ENCODE measurements around the gene RHOG. TPM values are rescaled to one million over a fixed set of nuclear protein-coding genes. Genes with fewer than 3 reads are reported as not detected.

Gene RHOG
- total and polyA plus RNA-seq, 2 donors (not counting 1 experiment from before 2014, with no cell fraction given): 10.9 to 53.1 TPM

DNA sequence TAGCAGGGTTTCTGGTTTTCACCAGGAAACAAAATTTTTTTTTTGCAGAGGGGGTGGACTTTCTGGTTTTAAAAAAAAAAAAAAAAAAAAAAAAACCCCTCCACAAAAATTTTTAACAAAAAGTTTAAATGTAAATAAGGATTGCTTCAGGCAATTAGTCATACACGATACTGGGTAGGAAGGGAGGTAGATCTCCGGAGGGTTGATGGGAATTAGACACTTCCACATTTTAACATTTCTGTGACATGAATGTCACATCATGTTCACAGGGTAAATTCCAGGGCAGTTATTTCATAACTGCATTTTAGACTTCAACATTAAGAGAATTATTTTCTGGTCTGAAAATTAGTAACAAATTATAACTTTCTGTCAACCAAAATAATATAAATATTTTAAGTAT, 59.3 kb downstream of the RHOG start:
- Histone ChIP-seq H3K9ac (ENCODE audit: insufficient read depth, low read length) (no peak overlapping the region), H3K4me2 (ENCODE audit: extremely low read depth, insufficient read depth, low read length) (no peak overlapping the region), H3K79me2 (ENCODE audit: control insufficient read depth, insufficient read depth, low read length) (peaks cover 61% of the 10 kb centered on the region), H4K20me1 (ENCODE audit: control insufficient read depth, extremely low read depth, insufficient read depth, low read length) (no peaks in the 10 kb centered on the region), H3K4me1 (ENCODE audit: control insufficient read depth, extremely low read depth, insufficient read depth, low read length) (peaks cover 3% of the 10 kb centered on the region), H3K36me3 (ENCODE audit: control insufficient read depth, insufficient read depth, low read length) (peaks cover 11% of the 10 kb centered on the region), H3K27me3 (ENCODE audit: control insufficient read depth, insufficient read depth, low read length) (no peaks in the 10 kb centered on the region), H3K4me3 (replicated peaks in 1 of 4; ENCODE audit: control extremely low read depth in 1 of 4, insufficient read depth in 1 of 4, low read depth in 3 of 4, low read length in 4 of 4) (no peak overlapping the region), H3K27ac (ENCODE audit: insufficient read depth, low read length) (no peak overlapping the region), H3K9me3 (ENCODE audit: control insufficient read depth, insufficient read depth, low read depth, low read length) (no peaks in the 10 kb centered on the region), H2AFZ (ENCODE audit: low read length) (no peak overlapping the region)
- TF ChIP-seq, protein P1, sequence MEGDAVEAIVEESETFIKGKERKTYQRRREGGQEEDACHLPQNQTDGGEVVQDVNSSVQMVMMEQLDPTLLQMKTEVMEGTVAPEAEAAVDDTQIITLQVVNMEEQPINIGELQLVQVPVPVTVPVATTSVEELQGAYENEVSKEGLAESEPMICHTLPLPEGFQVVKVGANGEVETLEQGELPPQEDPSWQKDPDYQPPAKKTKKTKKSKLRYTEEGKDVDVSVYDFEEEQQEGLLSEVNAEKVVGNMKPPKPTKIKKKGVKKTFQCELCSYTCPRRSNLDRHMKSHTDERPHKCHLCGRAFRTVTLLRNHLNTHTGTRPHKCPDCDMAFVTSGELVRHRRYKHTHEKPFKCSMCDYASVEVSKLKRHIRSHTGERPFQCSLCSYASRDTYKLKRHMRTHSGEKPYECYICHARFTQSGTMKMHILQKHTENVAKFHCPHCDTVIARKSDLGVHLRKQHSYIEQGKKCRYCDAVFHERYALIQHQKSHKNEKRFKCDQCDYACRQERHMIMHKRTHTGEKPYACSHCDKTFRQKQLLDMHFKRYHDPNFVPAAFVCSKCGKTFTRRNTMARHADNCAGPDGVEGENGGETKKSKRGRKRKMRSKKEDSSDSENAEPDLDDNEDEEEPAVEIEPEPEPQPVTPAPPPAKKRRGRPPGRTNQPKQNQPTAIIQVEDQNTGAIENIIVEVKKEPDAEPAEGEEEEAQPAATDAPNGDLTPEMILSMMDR (conservative IDR thresholded peaks at IDR 0.05 in 1 of 2, IDR thresholded peaks at IDR 0.05 in 1 of 2; ENCODE audit: low read depth in 1 of 2, low read length in 2 of 2): no peak
- no peak for TF ChIP-seq EZH2 (IDR thresholded peaks at IDR 0.05; ENCODE audit: low read length, missing control alignments)
- peak in 1 of 2 donors; percentile 36 for DNase-seq (ENCODE audit: low read depth in 2 of 2)

Other genes with a start within 250 kb of the RHOG start
- 0.50 and 0.77 TPM in 2 replicates for gene ART5, start 199.0 kb downstream of the RHOG start, total RNA-seq
- 0.15 TPM in 1 of 2 replicates, not detected in the other for gene ART5, start 199.0 kb downstream of the RHOG start, polyA plus RNA-seq
- gene ART1, start 195.8 kb downstream of the RHOG start, total RNA-seq: not detected in 2 replicates
- not detected in 2 replicates for gene ART1, start 195.8 kb downstream of the RHOG start, polyA plus RNA-seq
- gene CHRNA10, start 169.6 kb downstream of the RHOG start, total RNA-seq: 0.50 and 0.51 TPM in 2 replicates
- gene CHRNA10, start 169.6 kb downstream of the RHOG start, polyA plus RNA-seq: 0.16 and 0.23 TPM in 2 replicates
- gene NUP98, start 43.4 kb downstream of the RHOG start, total RNA-seq: 88.1 and 99.6 TPM in 2 replicates
- 60.6 and 95.1 TPM in 2 replicates for gene NUP98, start 43.4 kb downstream of the RHOG start, polyA plus RNA-seq
- 10.8 and 12.4 TPM in 2 replicates for gene PGAP2, start 32.4 kb downstream of the RHOG start, total RNA-seq
- gene PGAP2, start 32.4 kb downstream of the RHOG start, polyA plus RNA-seq: 12.8 and 18.9 TPM in 2 replicates
- 25.7 and 44.6 TPM in 2 replicates for gene STIM1, start 14.7 kb upstream of the RHOG start, total RNA-seq
- 24.6 and 38.1 TPM in 2 replicates for gene STIM1, start 14.7 kb upstream of the RHOG start, polyA plus RNA-seq

Measured in fibroblast of lung (primary cell).